GM12878 (cell line): ENCODE results near the gene HK2. TPM values are rescaled to one million over a fixed set of nuclear protein-coding genes. Genes with fewer than 3 reads are reported as not detected.

Source experiments
- ATAC-seq: fragments of 200-7000 bp; cut with Tn5 transposase; 3 replicates; pipeline ENCODE4 v1.9.1; 2020; ENCODE audit warnings: mild to moderate bottlenecking, moderate library complexity
- BruUV-seq: library from RNA; stranded (reverse); fragments of 400-500 nt; replicated peaks from 2 replicates; lab custom pipeline; 2021; lab: Mats Ljungman, UMichigan
- CTCF ChIA-PET: fragments of 300-600 bp; sonication (Branson Sonifier 250); formaldehyde crosslinking; extraction: SDS; loops from one replicate; lab custom pipeline; 2021; ENCODE audit warnings: inconsistent platforms; lab: Yijun Ruan, JAX
- POLR2A ChIA-PET: fragments of 350-600 bp; formaldehyde crosslinking; extraction: SDS; loops from one replicate; lab custom pipeline; 2021; ENCODE audit warnings: inconsistent platforms; lab: Charles Lee
- RAD21 ChIA-PET: fragments of 300-600 bp; sonication (Branson Sonifier 250); formaldehyde crosslinking; loops from one replicate; lab custom pipeline; 2023; ENCODE audit warnings: antibody characterized with exemption; ENCODE audit not compliant: unreplicated experiment; lab: Charles Lee
- SMC1A ChIA-PET: fragments of 300-600 bp; sonication (Branson Sonifier 250); formaldehyde crosslinking; loops from one replicate; lab custom pipeline; 2023; ENCODE audit not compliant: unreplicated experiment, uncharacterized antibody; lab: Charles Lee
- DNase-seq: peaks from one replicate; pipeline ENCODE4 v3.0.0-alpha.2; 2011; ENCODE audit warnings: low read depth, low spot score
- FAIRE-seq: peaks from 3 replicates; lab custom pipeline; 2011; peaks lifted over from hg19 to GRCh38; lab: Jason Lieb, UNC
- H2AFZ ChIP-seq: 2 replicates; pipeline ENCODE4 v1.6.0; 2011; ENCODE audit warnings: low read depth, low read length, control low read depth; ENCODE audit not compliant: control insufficient read depth
- H3K27ac ChIP-seq: 2 replicates; pipeline ENCODE4 v1.5.1; 2011; ENCODE audit warnings: control low read depth; ENCODE audit not compliant: control insufficient read depth, insufficient read depth
- H3K27me3 ChIP-seq, 2 experiments: replicated peaks in 1 of 2; 2 replicates each; pipeline versions ENCODE4 v1.6.0 to v1.6.1; 2011; ENCODE audit warnings: low read length in 1 of 2; ENCODE audit not compliant: control insufficient read depth in 2 of 2, insufficient read depth in 2 of 2
- H3K36me3 ChIP-seq, 2 experiments: 2 replicates each; pipeline ENCODE4 v1.5.1; 2011; ENCODE audit warnings: low read length in 1 of 2; ENCODE audit not compliant: control insufficient read depth in 2 of 2, insufficient read depth in 2 of 2
- H3K4me1 ChIP-seq: 2 replicates; pipeline ENCODE4 v1.6.1; 2011; ENCODE audit warnings: mild to moderate bottlenecking, low read length, moderate library complexity, mixed read lengths; ENCODE audit not compliant: control insufficient read depth, insufficient read depth
- H3K4me2 ChIP-seq: 2 replicates; pipeline ENCODE4 v1.6.0; 2011; ENCODE audit warnings: control low read depth; ENCODE audit not compliant: control insufficient read depth, insufficient read depth
- H3K4me3 ChIP-seq: fragments of 200-600 bp; sonication (generic); 2 replicates; pipeline ENCODE4 v1.5.1; 2016
- H3K79me2 ChIP-seq: 2 replicates; pipeline ENCODE4 v1.6.0; 2011; ENCODE audit warnings: low read length; ENCODE audit not compliant: control insufficient read depth, insufficient read depth
- H3K9ac ChIP-seq: 2 replicates; pipeline ENCODE4 v1.8.0; 2011; ENCODE audit warnings: low read length, control low read depth, mixed read lengths; ENCODE audit not compliant: control insufficient read depth, insufficient read depth
- H3K9me3 ChIP-seq: replicated peaks from 3 replicates; pipeline ENCODE4 v1.5.1; 2011; ENCODE audit warnings: mild to moderate bottlenecking, low read length; ENCODE audit not compliant: control insufficient read depth, insufficient read depth
- H4K20me1 ChIP-seq: 2 replicates; pipeline ENCODE4 v1.6.0; 2011; ENCODE audit not compliant: control insufficient read depth, insufficient read depth
- ATF7 ChIP-seq: fragments of 450-650 bp; IDR thresholded peaks from 2 replicates; pipeline ENCODE4 v1.6.1; 2016; ENCODE audit warnings: low read depth, mild to moderate bottlenecking
- E4F1 ChIP-seq: fragments of 450-650 bp; IDR thresholded peaks from 2 replicates; pipeline ENCODE4 v1.6.1; 2018; ENCODE audit warnings: borderline replicate concordance, mild to moderate bottlenecking; ENCODE audit not compliant: partially characterized antibody
- IKZF1 ChIP-seq: fragments of 450-650 bp; conservative IDR thresholded peaks from 2 replicates; pipeline ENCODE4 v1.6.1; 2017; ENCODE audit warnings: antibody characterized with exemption, mild to moderate bottlenecking
- IRF4 ChIP-seq: IDR thresholded peaks from 2 replicates; pipeline ENCODE4 v1.6.1; 2011; ENCODE audit warnings: low read depth, low read length
- JUNB ChIP-seq: IDR thresholded peaks from 2 replicates; pipeline ENCODE4 v1.6.1; 2016; ENCODE audit warnings: antibody characterized with exemption, mild to moderate bottlenecking
- MTA3 ChIP-seq: IDR thresholded peaks from 2 replicates; pipeline ENCODE4 v1.6.1; 2012; ENCODE audit warnings: low read length, inconsistent platforms, borderline replicate concordance
- RB1 ChIP-seq: fragments of 450-650 bp; formaldehyde crosslinking; IDR thresholded peaks from 2 replicates; pipeline ENCODE4 v1.6.1; 2017; ENCODE audit warnings: mild to moderate bottlenecking, borderline replicate concordance
- REST ChIP-seq: IDR thresholded peaks from 2 replicates; pipeline ENCODE4 v1.6.1; 2012; ENCODE audit warnings: mild to moderate bottlenecking, low read depth, low read length
- ZNF24 ChIP-seq: fragments of 450-650 bp; IDR thresholded peaks from 2 replicates; pipeline ENCODE4 v1.6.1; 2017; ENCODE audit warnings: antibody characterized with exemption, mild to moderate bottlenecking
- ZSCAN29 ChIP-seq: fragments of 450-650 bp; IDR thresholded peaks from 2 replicates; pipeline ENCODE4 v1.6.1; 2017; ENCODE audit warnings: mild to moderate bottlenecking, moderate library complexity
- WGBS: methylation state at CpG from one replicate; pipeline ENCODE4 v1.1.6; 2016; ENCODE audit warnings: low lambda C conversion rate; ENCODE audit not compliant: insufficient replicate concordance, insufficient coverage; ENCODE audit errors: missing lambda C conversion rate; 5-methylcytosine and 5-hydroxymethylcytosine counted together
- in situ Hi-C: fragments of 300-500 bp; cut with MboI; formaldehyde crosslinking; loops from 9 replicates; pipeline ENCODE4 v1.14.3; 2018; ENCODE audit warnings: mixed read lengths
- intact Hi-C: fragments of 100-400 bp; cut with micrococcal nuclease; formaldehyde crosslinking; loops from one replicate; pipeline ENCODE4 v1.14.2; 2022; ENCODE audit not compliant: unreplicated experiment
- polyA plus RNA-seq, 11 experiments: library from polyadenylated mRNA; depleted of rRNA in 4 of 11; unstranded in 6 of 11; stranded (reverse) in 5 of 11; fragments of >200 nt; fragmentation: Nextera tagmentation in 4 of 11; fragmentation: Illumina TruSeq in 1 of 11; extraction: Ambion mirVana in 4 of 11; extraction: Trizol in 1 of 11; gene quantifications; 1 replicate in 1 of 11; 2 replicates in 10 of 11; pipeline versions ENCODE4 v1.2.1 to v1.2.3, GENCODE V29; 2011 to 2016; ENCODE audit warnings: inconsistent platforms in 2 of 11, missing spikeins in 2 of 11, low read depth in 1 of 11
- total RNA-seq, 4 experiments: library from RNA; depleted of rRNA in 3 of 4; stranded (reverse); fragments of >200 nt in 3 of 4; fragmentation: Illumina TruSeq in 1 of 4; extraction: Trizol in 1 of 4; gene quantifications; 2 replicates each; pipeline versions ENCODE4 v1.2.1 to v1.2.3, GENCODE V29; 2013 to 2021

The HK2 gene
- total and polyA plus RNA-seq, 10 of the 15 experiments (the other 5 are each of a cell fraction or from before 2014, with no cell fraction given) = 5.0 to 73.1 (median 20.2) TPM

DNA sequence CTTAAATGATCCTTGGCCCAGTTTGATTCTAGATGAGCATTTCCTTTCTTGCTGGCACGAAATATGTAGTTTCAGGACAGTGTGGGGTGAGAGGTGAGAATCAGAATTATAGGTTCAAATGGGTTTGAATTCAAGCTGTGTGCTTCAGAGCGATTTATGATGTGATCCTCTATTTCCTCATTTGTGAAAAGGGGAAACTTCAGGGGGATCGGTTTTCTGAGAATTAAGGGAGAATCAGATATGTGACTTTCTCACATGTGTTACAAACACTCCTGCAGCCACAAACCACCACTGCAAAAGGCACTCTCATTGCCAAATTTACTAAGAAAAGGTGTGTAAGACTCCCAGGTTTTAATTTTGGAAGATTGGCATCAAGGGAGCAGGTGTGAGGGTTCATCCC, 24.4 kb downstream of the HK2 start:
- Histone ChIP-seq H4K20me1 (no peaks in the 10 kb centered on the region), H2AFZ (no peak overlapping the region), H3K79me2 (peaks cover 27% of the 10 kb centered on the region), H3K4me3 (no peak overlapping the region), H3K4me1 (peaks cover 7% of the 10 kb centered on the region), H3K27me3 (no peaks in the 10 kb centered on the region), H3K9me3 (no peaks in the 10 kb centered on the region), H3K27ac (no peak overlapping the region; the same call in 1 of the 2 replicates), H3K36me3 (peaks cover 16 to 33% of the 10 kb centered on the region in 2 experiments), H3K9ac (no peak overlapping the region), H3K4me2 (no peak overlapping the region)
- no TSS peak for BruUV-seq
- RAD21 ChIA-PET = interaction anchor here (1.4 kb wide), 1 partner anchor 9 kb away, joined by 4 read pairs; no protein-coding TSS in a partner anchor
- DNase-seq = no peak
- in situ Hi-C loops = no loop called here
- SMC1A ChIA-PET = interaction anchor here (0.6 to 2.8 kb wide), 4 partner anchors 9 to 25 kb away, joined by 3 to 12 read pairs (median 4); no protein-coding TSS in a partner anchor
- TF ChIP-seq IKZF1 = no peak
- no peak for TF ChIP-seq IRF4
- no peak for TF ChIP-seq MTA3
- TF ChIP-seq E4F1 = no peak
- no peak for TF ChIP-seq REST
- TF ChIP-seq ZSCAN29 = no peak
- TF ChIP-seq RB1 = no peak
- no peak for TF ChIP-seq ATF7
- TF ChIP-seq ZNF24 = no peak
- no peak for TF ChIP-seq JUNB
- intact Hi-C loops = no loop called here
- CTCF ChIA-PET = interaction anchor here (3.2 kb wide), 1 partner anchor 22 kb away, joined by 13 read pairs; no protein-coding TSS in a partner anchor
- ATAC-seq = no peak
- FAIRE-seq = no peak
- POLR2A ChIA-PET = no interaction called here
- WGBS = 81% methylated on average over 3 of the region's 3 CpGs
